ENCODE data around the gene DERL2.

- TF ChIP-seq CTCF (conservative IDR thresholded peaks at IDR 0.05) (no peak), ZFX (IDR thresholded peaks at IDR 0.05) (no peak)
Observed at GRCh38 chr17:5514976-5515375, 29.0 kb upstream of the DERL2 start.
